GM11168 (cell line): ENCODE results near the gene TEX29.

ENCODE experiments used
- in situ Hi-C: fragments of 300-500 bp; cut with MboI; formaldehyde crosslinking; loops from one replicate; pipeline ENCODE4 v1.12.0; 2022; ENCODE audit warnings: low sequenced_read_pairs; ENCODE audit not compliant: unreplicated experiment

The TEX29 gene

DNA sequence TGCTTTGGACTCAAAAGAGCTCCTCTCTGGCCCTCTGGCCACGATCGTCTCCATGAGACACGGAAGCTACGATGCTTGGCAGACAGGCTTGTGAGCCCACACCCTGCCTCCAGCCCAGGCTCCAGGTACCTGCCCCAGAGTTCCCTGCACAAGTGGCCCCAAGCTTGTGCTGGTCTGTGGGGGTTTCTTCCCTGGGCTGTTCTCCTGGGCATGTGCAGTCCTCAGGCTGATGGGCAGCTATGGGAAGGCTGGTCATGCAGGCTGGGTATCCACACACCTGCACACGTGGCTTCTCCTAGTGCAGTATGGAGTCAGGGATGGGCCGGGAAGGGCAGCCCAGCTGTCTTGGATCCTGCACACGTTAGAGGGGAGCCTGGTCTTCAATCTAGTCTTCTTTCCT is 43.1 kb downstream of the TEX29 start:
- in situ Hi-C loops = no loop called here

DNA sequence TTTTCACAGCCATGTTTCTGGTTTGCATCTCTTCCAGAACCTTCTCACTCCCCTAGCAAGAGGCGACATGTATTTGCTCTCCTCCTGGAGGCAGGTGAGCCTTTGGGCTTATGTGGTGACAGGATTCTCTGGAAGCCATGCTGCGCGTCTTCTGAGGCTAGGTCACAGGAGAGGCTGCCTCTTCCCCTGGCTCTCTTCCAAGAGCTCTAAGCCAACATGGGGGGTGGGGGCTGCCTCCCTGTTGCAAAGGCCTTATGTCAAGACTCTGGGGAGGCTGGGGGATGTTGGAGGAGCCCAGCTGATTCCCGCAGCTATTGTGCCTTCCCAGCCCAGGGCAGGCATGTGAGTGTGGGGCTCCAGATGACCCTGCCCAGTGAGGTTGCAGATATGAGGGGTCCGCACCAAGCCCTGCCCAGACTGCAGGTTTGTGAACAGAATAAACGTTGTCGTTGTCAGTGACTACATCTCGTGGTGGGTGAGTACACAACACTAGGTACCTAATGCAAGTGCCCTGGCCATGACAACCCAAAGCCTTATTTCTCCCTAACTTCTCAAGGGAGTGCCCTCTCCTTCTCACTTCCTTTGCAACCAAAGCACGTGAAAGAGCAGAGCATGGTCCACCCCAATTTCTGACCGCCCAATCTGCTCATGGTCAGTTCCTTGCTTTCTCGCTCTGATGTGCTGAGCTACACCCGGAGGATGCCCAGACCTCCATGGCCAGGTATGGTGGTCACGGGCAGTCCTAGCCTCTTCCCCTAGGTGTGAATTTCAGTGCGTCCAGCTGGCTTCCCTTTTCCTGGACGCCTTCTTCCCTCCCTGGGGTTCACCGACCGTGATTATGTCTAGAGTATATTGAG is 44.9 kb downstream of the TEX29 start:
- in situ Hi-C loops = no loop called here

DNA sequence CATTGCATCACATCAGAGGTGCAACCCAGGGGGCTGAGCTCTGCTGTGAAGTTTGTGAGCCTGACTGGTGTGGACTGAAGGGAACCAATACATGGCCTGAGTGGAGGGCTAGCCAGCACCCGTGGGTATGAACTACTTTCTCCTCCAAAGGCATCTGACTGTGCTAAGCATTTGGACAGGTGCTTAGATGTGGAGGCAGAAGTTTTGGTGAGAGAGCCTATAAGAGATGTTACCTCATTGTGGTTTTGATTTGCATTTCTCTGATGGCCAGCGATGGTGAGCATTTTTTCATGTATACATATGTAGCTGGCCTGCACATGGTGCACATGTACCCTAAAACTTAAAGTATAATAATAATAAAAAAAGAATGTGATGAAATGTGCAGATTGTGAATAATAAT is 46.9 kb downstream of the TEX29 start:
- in situ Hi-C loops = no loop called here

DNA sequence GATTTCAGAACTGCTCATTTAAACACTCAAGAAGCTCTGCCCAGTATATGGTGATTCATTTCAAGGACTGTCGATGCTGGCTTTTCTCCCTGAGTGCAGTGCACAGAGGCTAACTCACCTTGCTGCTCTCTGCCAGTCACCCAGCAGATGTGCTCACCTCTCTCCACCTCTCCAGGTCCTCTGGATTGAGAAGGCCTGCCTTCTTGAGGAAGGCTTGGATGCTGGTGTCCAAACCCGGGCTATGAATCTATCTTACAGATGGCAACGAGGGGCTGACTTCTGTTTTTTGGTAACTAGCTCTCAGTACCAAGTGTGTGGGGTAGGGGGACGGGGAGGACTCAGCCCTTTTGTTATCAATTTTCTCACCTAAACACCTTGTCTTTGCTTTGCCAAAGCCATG is 47.6 kb downstream of the TEX29 start:
- in situ Hi-C loops = no loop called here

DNA sequence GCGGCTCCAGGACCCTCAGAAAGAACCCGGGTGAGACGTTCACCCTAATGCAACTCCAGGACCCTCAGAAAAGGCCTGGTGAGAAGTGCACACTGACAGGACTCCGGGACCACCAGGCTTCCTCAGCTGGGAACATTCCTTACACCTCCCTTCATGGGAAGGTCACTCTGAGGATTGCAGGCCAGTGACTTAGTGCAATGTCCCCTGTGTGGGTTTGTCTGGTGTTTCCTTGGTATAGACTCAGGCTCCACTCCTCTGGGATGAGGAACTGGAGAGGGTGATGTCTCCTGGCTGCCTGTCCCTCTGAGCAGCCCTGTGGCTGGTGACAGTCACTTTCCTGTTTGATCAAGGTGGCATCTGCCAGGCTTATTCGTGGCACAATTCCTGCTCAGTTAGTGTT is 49.7 kb downstream of the TEX29 start:
- in situ Hi-C loops = no loop called here

DNA sequence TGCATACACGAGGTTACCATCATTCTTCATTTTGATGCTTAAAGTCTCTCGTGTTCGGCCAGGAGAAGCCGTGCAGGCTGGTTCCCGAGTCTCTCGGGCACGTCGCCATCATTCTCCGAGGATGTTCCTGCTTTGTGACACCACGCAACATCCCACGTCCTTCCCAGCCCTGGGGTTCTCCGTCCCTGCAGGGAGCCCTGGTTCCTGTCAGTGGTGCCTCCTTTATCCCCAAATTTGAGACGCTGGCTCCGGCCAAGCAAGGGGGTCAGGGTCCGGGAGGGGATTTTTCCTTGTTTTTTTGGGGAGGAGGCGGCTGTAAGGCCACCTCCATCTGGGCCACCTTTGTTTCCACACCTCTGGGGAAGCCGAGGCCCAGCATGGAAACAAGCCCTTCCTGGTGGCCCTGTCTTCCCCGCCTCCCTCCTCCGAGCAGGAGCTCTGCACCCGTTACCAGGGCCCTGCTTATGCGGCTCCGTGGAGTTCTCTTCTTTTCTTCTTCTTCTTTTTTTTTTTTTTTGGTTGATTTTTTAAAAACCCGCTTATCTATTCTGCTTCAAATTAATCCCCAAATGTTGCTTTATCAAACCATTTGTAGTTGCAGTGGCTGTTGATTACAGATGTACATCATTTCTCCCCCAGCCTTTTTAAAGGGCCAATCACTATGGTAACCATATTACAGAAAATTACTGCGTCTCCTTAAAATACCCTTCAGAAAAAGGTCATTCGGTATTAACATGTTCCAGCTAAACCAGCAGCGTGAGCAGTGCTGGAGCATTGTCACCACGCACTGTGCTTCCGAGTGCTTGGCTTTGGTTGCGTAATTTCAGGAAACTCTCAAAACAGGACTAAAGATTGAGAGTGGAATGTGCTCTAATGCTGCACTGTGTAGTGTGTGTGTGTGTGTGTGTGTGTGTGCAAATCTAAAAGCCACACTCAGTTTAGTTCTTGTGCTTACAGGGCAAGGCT is 50.4 kb downstream of the TEX29 start:
- in situ Hi-C loops = no loop called here

DNA sequence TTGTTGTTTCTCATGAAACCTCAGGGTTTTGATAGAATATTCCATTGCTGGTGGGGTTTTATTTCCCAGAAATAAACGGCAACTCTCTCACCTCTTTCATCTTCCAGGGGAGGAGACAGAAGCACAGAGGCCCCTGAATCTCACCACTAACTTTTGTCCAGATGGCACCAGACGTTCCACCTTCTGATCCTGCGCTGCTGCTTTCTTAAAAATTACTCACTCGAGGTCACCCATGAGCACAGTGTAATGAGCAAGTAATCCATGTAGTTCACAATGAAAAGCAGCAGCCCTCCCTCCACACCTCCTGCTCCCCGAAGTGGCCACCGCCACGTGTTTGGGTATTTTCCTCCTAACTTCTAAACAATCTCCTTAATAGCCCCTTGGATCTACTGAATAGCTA is 51.3 kb downstream of the TEX29 start:
- in situ Hi-C loops = no loop called here

DNA sequence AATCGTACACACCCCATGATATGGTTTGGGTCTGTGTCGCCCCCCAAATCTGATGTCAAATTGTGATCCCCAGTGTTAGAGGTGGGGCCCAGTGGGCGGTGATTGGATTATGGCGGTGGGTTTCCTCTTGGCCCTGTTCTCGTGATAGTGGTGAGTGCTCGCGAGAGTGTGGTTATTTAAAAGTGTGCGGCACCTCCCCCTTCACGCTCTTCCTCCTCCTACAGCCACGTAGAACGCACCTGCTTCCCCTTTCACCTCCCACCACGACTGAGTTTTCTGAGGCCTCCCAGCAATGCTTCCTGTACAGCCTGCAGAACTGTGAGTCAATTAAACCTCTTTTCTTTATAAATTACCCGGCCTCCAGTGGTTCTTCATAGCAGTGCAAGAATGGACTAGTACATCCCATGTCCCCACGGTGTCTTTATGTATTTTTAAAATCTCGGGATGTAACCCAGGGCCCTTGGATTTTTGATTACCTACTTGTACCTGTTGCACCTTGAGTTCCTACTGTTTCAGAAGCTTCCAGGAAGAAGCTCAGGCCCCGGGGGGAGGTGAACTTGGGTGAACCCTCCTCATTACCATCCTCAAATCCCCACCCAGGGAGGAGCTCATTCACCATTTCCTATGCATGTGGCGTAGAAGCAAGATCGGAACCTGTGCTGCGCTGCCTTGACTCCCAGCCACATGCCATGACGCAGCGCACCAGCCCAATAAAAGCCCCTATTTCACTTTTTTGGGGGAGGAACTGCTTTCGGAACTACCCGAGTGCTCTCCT is 52.4 kb downstream of the TEX29 start:
- in situ Hi-C loops = no loop called here

DNA sequence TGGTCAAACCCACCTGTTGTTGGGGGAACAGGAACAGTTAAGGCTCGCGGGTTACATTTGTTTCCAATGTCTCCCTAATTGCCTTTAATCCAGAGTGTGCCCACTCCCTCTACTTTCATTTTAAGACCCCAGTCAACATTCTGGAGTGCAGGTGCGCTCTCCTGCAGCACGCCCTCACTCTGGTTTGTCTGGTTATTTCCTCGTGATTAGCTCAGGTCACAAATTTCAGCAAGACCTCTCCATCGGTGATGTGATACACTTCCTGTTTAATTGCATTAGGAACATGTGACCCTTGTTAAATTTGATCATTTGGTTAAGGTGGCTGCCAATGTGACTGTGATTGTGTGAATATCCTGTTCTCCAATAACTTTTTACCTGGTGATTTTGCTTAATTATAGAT is 53.0 kb downstream of the TEX29 start:
- in situ Hi-C loops = no loop called here

DNA sequence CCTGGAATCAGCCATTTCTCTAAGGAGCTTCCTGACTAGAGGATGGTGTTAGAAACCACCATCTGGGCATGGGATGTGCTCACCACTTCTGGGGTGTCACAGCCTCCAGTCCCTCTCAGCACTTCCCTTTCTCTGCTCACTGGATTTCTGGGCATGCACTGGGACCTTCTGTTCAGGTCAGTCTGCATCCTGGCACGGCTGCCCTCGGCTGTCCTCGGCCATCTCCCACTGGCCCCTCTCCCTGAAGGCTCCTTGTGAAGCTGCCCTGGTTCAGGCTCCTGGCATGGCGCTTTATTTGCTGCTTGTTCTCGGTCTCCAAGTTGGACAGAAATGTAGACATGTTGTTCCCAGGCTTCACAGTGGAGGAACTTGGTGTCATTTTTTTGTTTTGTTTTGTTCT is 60.0 kb downstream of the TEX29 start:
- in situ Hi-C loops = no loop called here

DNA sequence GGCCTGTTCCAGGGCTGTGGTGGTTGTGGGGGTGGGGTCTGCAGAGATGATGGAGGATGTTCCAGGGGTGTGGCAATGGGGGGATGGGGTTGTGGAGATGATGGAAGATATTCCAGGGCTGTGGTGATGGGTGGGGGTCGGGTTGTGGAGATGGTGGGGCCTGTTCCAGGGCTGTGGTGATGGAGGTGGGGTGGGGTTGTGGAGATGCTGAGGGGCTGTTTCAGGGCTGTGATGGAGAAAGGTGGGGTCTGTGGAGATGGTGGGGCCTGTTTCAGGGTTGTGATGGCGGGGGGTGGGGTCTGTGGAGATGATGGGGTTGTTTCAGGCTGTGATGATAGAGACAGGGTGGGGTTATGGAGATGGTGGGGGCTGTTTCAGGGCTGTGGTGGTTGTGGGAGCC is 62.0 kb downstream of the TEX29 start:
- in situ Hi-C loops = no loop called here

DNA sequence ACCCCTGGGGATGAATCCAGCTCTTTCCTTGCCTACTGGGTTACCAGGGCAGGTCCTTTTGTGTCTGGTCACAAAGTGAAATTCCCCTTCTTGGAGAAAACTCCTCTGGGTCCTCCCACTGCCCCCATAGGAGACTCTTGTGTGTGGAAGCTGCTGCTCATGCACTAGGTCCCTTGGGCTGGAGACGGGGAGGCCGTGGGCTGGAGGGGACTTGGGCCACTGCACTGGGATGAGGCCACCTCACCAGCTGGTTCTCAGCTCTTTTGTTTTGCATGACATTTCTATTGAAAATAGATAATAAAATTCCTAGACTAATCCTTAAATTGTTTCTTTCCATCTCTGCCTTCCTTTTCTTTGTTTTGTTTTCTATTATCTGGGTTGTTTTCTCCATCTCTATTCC is 62.4 kb downstream of the TEX29 start:
- in situ Hi-C loops = no loop called here

DNA sequence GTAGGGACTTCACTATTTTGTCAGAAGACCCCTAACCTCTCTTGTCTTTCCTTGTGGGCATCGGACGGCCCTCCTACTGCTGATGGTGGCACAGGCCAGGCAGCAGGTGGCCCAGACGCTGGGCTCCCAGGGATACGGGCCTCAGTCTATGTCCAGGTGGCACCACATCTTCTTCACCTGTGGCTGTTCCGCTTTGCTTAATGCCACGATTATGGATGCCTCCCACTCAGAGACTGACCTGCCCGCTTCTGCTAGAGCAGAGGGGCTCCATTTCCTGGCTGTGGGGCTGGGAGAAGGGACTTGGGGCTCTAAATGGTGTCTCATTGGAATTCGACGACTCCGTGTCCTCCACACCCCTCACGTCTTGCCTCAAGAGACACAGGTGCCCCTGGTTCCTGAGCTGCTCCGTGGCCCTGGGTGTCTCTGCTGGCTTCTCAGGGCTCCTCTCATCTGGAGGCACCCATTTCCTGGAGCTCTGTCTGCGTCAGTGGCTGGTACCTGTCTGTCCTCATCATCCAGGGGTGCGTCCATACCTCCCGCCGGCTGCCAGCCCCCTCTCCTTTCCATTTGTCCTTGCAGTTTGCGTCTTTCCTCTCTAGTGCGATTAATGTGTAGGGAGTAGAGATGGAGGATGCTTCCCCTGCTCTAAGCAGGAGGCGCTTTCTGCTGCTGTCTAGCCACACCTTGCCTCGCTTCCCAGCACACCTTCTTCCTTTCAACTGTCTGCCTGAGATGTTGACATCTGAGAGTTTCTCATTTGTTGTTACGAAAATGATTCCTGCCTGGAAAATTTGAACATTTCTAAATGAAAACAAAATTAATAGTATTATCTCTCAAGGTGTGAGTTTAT is 63.4 kb downstream of the TEX29 start:
- in situ Hi-C loops = no loop called here

DNA sequence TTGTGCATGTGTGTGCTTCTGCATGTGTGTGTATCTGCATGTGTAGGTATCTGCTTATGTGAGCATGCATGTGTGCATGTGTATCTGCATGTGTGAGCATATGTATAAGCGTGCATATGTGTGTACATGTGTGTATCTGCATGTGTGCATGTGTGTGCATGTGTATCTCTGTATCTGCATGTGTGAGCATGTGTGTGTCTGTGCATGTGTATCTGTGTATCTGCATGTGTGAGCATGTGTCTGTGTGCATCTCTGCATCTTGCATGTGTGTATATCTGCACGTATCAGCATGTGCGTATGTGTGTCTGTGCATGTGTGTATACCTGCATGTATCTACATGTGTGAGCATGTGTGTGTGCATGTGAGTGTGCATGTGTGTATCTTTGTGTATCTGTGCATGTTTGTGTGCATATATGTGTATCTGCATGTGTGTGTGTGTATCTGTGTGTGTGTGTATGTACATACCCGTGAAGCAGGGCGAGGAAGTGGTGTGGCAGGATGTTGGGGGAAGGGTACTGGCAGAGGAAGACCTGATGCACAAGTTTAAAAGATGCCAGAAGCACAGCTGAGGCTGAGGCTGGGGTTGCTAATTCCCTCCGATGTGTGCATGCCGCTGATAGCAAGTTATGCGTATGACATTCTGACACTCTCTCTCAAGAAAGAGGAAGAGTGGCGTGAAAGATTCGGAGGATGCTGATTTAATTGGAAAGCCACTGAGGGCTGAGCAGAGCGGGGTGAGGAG is 64.2 kb downstream of the TEX29 start:
- in situ Hi-C loops = no loop called here

DNA sequence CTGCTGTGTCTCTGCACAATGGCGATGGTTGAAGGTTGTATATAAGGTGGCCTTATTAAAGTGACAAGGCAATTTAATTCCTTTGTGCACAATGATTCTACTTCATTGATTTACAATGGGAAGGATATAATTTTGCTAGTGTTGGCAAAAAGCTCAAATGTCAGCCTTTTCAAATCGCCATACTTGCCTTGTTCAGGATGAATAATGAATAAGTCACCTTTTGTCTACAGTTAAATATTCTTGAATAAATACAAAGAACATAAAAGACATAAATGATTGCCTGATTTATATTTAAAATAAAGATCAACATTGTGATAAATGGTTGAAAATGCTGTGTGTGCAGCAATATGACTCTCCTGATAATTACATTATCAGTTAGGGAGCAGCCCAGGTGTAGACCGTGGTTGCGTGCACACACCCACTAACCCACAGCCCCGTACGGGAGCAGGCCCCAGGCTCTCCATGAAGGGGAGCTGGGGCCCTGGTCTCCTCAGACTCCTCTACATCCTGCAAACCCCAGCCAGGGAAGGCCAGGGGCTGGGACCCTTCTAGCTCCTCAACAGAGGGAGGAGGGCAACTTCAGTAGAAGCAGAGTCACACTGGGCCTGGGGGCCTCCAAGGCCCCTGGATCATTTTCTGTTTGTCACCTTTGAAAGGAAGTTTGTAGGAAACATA is 64.9 kb downstream of the TEX29 start:
- in situ Hi-C loops = no loop called here

DNA sequence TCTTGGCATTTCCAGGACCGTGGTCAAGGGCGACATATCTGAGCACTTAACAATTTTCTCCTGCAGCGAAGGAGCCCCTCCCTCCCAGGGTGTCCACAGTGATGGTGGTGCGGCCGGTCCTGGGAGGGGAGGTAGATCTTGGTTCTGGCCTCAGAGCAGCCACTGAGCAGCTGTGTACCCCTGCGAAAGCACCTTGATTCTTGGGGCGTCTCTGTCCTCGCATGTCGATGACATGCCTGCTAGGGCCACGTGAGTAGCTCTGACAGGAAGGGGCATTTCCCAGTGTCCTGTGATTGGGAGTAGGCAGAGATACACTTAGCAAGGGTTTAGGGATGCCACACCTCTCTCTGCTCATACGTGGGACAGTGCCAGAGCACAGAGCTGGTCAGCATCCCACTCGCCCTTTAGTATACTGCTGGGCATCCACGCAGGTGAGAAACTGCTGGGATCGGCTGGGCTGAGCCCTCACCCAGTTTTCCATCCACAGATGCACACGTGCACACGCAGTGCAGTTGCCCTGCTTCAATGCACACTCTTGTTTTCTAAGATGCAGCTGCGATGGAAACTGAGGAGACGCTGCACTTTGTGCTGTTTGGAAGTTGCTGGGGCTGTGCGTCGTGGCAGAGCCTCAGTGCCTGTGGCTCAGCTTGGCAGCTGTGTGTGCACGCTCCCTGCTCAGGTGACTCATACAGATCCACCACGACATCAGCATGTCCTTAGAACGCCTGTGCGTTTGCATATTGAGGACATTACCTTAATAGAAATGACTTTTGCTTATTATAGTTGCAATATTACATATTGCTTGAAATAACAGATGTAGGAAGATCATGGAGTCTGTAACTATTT is 66.8 kb downstream of the TEX29 start:
- in situ Hi-C loops = no loop called here

DNA sequence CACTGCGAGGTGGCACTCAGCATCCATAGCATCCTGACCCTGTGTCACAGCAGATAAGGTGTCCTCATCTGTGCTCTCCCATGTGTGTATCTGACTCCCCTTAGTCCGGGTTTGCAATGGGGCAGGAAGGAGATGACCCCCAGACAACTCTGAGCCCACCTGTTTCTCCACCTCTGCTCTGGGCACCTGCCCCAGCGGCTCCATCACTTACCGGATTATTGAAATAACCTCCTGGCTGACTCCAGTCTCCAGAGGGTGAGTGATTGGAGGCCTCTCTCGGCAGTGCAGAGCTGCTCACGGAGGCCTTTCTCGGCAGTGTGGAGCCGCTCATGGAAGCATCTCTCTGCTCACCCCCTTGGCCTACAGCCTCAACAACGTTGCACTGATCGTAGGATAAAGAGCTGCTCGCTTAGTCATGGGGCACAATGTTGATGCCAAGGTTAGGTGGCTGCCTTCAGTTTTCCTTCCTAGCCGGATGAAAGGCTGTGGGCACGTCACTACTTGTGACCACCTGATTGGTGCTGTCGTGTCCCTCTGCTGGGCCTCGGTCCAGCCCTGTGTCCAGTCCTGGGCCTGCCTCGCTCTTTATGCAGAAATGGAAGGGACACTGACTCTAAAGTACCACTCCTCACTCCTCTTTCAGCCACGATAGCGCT is 67.6 kb downstream of the TEX29 start:
- in situ Hi-C loops = no loop called here
